NCI-H1436 (cell line): ENCODE data around the gene ITPR2.
"Not testable (repeated sequence)": the region's sequence is repeated elsewhere in the genome, so short reads cannot be mapped to it uniquely, and the experiment has no call there.

Experiments used
- DNase-seq: peaks from one replicate; lab custom pipeline; 2025; lab: John Stamatoyannopoulos, UW

ITPR2 gene

DNA sequence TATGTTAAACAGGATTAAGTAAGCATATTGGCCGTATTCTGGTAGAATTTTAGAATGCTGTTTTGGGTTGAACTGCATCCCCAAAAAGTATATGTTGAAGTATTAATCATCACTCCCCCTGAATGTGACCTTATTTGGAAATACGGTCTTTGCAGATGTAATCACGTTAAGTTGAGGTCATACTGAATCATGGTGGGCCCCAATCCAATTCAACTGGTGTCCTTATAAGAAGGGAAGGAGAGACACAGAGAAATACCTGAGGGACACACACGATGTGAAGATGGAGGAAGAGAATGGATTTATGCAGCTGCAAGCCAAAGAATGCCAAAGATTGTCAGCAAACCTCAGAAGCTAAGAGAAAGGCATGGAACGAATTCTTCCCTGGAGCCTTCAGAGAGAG is 268.6 kb downstream of the ITPR2 start:
- no peak for DNase-seq

DNA sequence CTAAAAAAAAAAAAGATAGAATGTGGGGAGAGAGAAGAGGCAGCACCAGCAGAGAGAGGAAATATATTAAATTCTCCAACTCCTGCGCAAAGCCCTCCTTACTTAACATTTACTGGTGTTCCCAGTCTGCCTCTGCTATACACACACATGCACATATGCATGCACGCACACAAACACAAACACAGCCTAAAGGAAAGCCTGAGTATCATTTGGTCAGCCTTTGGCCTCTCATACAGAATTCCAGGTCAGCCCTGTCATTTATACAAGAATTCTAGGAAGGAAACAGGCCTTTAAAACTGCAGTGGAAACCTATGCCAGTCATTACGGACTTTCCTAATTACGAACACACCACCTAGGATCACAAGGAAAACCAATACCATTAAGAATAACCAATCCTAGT is 269.4 kb downstream of the ITPR2 start:
- no peak for DNase-seq

DNA sequence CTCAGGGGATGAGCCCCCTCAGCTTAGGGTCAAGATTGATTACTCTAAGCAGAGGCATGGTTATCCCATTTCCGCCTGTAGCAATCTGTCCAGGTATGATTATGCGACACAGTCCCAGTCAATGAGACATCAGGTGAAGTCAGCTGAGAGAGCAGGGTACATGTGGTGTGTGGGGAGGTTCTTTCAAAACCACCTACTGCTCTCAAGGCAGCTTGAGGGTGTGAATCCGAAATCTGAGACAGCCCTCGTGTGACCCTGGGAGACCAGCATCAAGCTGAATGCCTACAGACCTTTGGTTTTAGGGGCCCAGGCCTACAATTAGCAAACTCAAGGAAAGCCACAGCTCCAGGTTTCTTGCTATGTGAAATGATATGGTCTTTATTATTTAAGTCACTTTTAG is 275.7 kb downstream of the ITPR2 start:
- DNase-seq: no peak

DNA sequence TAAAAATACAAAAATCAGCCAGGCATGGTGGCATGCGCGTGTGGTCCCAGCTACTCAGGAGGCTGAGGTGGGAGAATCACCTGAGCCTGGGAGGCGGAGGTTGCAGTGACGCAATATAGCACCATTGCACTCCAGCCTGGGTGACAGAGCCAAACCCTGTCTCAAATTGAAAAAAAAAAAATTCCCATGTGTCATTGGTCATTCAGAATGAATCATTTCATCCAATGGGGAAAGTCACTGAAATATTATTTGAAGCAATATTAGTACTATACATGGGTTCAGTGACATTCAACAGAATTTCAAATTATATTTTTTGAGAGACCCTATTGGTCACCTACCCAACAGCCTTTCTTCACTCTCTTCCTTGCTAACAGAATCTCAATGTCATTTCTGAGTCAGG is 276.1 kb downstream of the ITPR2 start:
- DNase-seq: no peak

DNA sequence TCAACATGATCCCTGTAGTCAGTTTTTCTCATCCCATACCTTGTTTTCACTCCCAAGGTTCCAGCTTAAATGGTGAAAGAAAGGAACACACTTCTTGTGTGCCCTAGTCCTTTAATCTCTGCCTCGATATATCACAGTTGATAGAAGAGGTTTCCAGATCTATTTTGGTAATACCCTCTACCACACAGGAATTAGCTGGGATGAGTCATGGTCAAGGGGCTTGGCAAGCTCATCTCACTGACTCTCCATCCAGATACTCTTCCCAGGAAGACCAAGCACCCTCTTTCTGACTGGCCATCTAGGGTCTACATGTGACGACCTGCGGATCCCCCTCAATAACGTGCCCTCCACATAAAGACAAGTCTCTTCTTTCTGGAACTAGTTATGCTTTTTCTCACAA is 277.9 kb downstream of the ITPR2 start:
- no peak for DNase-seq

DNA sequence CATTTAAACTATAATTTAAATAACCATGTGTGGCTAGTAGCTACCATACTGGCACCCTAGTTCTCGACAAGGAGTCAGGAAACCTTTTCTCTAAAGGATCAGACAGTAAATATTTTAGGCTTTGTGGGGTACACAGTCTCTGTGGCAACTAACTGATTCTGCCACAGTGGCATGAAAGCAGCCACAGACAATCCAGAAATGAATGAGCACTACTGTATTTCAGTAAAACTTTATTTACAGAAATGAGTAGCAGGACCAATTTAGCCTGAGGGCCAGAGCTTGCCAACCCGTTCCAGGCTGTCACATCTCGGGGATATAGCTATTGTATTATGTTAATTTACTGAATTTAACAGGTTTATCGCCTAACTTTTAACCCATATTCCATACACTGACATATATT is 278.7 kb downstream of the ITPR2 start:
- DNase-seq: no peak

DNA sequence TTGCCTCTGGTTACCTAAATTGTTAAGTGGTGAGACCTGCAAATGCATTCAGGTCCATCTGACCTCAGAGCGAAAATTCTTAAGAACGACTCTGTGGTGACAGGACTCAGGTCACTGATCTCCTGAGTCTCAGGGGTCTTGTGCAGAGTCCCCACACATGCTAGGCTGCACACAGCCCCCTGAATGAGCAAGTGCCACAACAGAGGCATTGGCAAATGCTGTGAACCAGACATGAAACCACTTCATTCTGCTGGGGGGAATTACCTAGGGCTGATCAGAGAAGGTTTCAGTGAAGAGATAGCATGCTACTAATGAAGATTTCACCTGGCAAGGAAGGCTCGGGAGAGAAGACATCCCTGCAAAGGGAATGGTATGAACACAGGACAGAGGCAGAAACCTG is 281.6 kb downstream of the ITPR2 start:
- DNase-seq: no peak

DNA sequence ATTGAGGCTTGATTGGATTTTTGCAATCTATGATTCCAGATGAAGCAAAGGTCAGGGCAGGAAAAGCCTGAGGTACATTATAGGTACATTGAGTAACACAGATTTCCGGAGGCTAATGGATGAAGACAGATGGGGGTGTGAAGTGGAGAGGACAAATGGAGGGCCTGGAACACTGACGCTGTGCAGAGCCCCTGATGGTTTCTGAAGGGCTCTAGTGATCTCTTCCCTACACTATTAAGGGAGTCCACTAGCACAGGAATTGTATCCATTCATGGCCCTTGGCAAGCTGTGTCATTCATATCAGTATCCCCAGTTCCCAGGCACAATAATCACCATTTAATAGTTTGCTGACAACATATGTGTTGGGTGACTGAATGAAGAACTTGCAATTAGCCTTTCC is 284.8 kb downstream of the ITPR2 start:
- DNase-seq: no peak

DNA sequence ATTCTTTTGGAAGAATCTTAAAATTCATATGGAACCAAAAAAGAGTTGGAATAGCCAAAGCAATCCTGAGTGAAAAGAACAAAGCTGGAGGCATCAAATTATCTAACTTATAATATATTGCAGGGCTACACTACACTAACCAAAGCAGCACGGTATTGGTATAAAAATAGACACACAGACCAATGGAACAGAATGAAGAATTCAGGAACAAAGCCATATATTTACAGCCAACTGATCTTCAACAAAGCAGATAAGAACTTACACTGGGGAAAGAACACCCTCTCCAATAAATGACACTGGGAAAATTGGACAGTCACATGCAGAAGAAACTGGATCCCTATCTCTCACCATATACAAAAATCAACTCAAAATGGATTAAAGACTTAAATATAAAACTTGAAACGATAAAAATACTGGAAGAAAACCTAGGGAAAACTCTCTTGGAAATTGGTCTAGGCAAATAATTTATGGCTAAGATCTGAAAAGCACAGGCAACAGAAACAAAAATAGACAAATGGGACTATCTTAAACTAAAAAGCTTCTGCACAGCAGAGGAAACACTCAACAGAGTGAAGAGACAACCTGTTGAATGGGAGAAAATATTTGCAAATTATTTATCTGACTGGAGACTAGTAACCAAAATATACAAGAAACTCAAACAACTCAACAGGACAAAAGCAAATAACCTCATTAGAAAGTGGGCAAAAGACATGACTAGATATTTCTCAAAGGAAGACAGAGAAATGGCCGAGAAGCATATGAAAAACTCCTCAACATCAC is 286.3 kb downstream of the ITPR2 start:
- DNase-seq: no peak

DNA sequence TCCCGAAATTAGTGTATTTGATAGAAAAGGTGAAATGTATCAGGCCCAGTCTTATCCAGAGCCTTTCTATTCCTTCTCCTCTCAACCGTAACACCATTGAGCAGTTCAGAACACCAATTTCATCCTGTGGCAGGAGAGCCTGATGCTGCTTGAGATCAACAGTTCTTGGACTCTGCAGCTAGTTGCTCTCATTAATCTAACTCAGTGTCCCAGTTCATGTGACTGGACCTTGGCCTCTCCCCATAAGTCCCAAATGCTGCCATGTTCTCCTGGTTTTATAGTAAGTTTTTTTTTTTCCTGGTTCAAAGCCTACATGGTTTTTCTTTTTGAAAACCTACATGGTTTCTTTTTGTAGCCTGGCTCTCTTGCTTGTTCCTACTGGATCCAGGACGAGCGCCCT is 293.9 kb downstream of the ITPR2 start:
- DNase-seq: no peak

DNA sequence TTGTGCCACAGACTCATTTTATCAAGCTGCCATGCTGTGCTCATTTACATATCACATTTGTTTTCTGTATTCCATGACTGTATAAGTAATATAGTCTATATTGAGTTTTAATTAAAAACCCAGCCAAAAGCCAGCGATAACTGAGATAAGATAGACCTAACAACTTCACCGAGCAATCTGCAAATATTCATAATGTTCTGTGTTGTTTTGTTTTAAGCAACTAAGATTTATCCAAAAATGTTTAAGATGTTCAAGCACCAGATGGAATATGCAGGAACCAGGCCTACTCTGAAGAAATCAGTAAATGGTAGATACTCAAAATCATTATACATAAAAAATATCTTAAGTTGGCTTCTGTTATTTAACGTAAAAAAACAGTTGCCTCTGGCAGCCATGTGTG is 295.3 kb downstream of the ITPR2 start:
- no peak for DNase-seq

DNA sequence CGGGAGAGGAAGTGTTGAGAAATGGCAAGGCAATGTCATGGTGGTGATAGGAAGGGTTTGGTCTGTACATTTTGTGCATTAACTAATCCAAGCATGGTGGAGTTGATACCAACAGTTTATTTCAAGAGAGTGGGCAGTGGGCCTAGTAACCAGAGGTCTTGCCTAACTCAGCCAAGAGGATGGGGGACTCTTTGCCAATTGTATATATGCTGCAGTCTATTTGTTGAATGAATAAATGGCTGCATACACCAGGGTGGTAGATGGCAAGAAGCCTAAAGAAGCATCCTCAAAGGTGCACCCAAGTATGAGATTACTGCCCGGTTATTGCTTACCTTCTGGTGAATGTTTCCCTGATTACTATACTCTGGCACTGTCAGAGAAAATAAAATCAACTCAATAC is 295.9 kb downstream of the ITPR2 start:
- DNase-seq: no peak

DNA sequence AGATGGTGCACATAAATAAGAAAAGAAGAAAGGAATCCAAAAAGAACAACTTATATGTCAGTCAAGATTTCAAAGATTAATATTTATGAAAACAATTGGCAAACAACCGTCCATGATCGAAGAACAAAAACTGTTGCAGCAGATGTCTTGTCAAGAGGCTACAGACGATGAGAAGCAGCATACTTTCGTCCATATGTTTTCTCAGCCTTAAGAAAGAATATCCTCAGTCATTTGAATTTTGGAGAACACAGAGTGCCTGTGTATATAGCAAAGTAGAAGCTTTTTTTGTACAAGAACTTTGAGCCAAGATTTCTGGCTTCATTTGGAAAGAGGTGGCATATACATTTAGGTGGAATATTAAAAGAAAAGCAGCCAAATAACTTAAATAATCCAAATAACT is 297.2 kb downstream of the ITPR2 start:
- DNase-seq: no peak

DNA sequence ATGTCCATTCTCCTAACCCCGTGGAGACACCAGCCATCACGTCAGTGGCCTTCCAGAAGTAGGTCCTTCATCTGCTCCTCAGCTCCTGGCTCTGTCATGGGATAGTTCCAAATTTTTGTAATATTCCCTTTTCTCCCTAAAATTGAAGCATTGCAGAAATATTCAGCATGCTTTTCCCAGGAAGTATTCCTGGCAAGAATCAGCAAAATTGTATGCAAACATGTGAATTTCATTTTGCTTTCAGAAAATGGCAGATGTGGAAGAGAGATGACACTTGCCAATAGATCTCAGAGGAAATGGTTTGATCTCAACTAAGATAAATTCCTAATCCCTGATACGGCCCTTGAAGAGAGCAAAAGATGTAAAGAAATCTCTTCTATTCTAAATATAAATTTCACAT is 298.9 kb downstream of the ITPR2 start:
- no peak for DNase-seq

DNA sequence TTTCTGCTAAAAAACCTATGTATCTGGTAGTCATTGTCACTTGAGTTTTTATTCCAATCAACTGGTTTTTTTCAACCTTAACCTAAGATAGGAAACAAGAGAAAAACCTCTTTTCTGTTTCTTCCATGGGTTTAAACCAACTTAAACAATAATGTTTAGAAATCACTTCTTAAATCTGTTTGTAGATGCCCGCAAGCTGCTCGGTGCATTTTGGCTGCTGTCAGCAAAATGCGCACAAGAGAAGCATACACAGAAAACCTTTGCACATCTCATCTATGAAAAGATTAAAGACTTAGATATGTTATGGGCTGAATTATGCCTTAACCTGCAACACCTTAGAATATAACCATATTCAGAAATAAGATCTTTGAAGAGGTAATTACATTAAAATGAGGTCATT is 299.8 kb downstream of the ITPR2 start:
- no peak for DNase-seq

DNA sequence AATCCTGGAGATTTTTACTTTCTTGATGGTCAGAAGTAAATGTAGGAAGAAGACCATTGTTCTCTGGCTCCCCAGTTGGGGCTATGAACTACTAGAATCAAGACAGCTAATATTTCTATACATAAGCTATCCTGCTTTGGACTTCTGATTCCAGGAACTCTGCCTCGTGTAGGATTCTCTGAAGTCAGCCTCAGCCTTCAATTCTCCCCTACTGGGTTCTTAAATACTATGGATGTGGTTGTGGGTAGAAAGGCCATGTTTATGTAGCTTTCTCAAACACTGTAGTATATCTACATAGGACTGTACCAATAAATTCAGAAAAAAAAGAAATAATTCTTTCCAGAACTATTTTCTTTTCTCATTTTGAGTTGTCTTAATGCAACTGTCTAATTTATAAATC is 302.5 kb downstream of the ITPR2 start:
- no peak for DNase-seq

DNA sequence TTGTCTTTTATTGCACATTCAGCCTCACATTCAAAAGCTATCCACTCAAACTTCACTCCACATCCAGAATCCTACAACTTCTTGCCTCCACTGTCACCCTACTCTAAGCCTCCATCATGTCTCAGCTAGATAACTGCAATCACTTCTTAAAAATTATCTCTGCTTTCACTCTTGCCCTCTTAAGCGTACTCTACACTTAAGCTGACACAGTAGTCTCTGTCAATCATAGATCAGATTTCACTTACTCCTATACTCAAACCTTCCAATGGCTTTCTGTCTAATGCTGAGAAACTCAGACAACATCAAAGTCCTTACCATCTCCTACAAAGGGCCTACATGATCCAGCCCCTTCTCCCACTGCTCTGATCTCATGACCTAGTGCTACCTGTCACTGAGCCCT is 304.1 kb downstream of the ITPR2 start:
- no peak for DNase-seq

DNA sequence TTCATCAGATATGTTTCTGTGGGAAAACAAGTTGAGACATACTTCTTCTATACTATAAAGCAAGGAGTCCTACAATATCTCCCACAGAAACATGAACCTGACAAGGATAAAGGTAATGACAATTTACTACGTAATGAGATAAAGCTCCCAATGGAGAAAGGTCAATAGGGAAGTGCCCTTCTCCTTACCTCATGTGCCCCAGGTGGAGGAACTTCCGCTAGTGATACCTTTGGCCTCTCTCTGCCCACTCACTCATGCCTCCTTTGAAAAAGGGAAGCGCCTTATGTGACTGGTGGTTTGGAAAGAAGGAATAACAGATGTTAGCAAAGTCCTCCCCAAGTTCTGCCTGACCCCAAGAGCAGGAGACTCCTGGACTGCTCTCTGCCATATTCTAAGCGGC is 305.3 kb downstream of the ITPR2 start:
- no peak for DNase-seq

DNA sequence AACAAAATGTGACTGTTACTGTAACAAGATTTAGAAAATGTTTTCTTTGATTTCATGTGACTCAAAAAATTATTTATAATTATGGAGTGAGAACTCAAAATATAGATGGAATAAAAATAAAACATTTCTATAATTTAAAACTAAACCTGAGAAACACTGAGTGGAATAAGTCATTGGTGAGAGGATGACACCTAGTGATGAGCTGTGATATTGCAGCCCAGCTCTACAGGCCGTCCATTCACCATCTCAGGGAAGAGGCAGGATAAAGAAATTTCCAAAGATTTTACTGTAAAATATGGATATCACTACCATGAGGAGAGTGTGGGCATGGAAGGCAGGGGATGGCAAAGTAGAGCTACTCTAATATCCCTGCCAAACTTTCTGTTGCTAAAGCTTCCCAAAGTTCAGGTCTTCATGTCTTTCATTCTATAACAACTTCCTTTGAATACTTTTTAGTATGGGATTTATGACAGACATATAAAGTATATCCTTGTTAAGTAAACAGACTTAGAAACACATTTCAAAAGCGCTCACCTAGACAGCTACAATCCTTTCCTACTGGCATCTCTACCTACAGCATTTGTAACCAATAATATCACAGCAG is 308.0 kb downstream of the ITPR2 start:
- DNase-seq: no peak

DNA sequence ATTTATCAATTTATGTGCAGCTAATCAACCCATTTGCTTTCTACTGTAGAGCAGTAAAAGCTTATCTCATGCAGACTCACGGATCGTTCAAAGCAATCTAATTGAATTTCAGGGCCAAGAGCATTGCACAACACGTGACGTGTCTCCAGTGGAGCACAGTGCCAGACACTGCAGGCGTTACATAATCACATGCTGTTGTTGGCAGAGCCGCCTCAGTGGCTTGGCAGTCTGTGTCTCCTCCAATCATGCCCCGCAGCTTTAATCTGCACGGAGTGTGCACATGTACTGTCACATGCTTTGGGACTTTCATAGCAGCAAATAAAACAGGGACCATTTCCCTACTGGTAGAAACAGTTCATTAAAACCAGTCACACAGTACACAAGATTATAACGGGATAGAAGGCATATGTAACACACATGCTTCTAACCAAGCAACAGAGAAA is 309.3 kb downstream of the ITPR2 start:
- DNase-seq: no peak

DNA sequence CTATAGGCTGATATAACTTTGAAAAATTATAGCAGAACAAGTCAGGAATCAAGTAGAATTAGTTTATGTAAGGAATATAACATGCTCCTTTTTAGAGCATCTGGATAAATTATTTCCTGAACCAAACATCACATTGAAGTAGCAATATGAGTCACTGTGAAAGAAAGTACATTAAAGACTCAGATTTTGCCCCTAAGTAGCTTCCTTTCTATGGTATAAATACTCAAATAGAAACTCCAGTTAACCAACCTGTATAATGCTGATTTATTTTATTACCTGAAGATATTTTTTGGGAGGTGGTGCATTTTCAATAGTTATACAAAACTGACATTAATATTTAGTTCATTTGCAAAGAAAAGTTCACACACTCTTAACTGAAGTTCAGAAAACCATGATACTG is 312.1 kb downstream of the ITPR2 start:
- no peak for DNase-seq

DNA sequence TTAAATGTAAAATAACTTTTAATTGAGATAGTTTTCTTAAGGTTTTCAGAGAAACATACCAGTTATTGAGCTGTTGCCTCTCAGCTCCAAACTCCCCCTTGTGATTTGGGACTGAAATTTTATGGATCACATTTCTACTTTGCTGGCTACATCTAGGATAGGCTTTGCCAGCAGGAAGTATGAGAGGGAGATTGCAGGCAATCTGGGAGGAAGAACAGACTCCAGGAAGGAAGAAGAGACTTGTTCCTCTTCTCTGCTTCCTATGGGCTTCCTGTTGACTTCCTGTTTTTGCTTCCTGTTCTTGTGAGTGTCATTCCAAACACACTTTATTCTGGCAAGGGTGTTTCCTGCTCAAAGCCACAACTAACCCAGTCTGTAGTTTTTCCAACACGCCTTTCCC is 312.9 kb downstream of the ITPR2 start:
- DNase-seq: no peak

DNA sequence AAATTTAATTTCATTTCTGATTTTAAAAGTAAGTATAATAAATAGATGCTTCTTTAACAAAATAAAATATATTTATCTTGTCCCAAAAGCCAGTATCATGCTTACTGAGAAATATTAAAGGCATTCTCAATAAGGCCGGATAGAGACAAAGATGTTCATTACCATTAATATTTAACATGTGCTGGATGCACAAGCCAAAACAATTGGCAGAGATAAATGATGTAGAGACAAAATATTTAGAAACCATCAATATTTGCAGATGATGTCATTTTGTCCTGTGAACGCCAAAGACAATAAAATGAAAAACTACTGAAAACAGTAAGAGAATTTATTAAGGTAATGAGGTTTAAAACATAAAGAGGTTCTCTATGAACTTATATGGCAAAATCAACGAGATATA is 313.5 kb downstream of the ITPR2 start:
- no peak for DNase-seq

DNA sequence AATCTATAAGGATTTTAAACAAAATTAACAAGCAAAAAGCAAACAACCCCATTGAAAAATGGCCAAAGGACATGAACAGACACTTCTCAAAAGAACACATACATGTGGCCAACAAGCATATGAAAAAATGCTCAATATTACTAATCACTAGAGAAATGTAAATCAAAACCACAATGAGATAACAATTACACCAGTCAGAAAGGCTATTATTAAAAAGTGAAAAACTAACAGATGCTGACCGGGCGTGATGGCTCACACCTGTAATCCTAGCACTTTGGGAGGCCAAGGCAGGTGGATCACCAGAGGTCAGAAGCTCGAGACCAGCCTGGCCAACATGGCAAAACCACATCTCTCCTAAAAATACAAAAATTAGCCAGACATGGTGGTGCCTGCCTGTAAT is 315.7 kb downstream of the ITPR2 start:
- DNase-seq: not testable (repeated sequence)
